Left forelimb (tissue), 1 donor: ENCODE results near the gene G2E3.

Experiments
- DNase-seq: peaks from one replicate; pipeline ENCODE4 v3.0.0-alpha.2; 2018; ENCODE audit warnings: low spot score

The G2E3 gene

DNA sequence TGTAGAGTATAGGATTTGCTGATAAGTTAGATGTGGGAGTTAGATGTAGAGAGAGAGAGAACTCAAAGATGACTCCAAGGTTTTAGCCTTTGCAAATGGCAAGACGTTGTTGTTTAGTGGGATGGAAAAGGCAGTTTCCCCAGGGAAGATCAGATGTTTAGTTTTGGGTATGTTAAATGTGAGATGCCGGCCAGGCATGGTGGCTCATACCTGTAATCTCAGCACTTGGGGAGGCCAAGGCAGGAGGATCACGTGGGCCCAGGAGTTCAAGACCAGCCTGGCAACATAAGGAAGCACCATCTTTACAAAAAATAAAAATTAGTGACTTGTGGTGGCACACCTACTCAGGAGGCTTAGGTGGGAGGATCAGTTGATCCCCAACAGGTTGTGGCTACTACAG lies 96.7 kb downstream of the G2E3 start:
- no peak for DNase-seq

DNA sequence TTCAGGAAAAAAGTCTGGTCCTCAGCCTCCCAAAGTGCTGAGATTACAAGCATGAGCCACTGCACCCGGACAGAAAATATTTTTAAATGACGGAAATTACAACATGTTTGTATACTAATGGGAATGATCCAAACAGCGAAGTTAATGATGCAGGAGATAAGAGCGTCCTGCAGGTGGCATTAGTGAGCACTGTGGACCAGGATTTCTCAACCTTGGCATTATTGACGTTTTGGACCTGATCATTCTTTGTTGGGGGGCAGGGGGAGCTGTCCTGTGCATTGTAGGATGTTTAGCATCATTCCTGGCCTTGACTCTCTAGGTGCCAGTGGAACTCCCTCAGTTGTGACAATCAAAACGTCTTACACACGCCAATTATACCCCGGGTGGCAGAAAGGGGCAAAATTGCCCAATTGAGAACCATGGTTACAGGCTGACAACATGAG lies 97.3 kb downstream of the G2E3 start:
- DNase-seq: no peak

DNA sequence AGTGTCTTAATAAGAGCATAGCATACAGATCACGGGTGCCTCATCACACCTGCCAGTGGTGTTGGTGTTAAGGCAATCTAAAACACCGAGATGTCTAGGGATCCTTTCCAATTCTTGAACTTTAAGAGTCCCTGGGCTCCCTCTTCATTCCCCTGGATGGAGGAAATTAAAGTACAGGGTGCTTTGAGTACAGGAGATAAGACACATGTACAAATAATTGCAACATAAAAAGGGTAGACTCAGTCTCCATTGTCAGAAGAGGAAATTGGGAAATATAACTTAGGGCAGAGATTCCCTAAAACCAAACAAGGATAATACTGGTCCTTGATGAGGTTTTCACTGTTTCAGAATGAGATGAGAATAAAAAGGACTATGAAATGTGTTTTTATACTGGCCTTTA lies 98.1 kb downstream of the G2E3 start:
- DNase-seq: no peak

DNA sequence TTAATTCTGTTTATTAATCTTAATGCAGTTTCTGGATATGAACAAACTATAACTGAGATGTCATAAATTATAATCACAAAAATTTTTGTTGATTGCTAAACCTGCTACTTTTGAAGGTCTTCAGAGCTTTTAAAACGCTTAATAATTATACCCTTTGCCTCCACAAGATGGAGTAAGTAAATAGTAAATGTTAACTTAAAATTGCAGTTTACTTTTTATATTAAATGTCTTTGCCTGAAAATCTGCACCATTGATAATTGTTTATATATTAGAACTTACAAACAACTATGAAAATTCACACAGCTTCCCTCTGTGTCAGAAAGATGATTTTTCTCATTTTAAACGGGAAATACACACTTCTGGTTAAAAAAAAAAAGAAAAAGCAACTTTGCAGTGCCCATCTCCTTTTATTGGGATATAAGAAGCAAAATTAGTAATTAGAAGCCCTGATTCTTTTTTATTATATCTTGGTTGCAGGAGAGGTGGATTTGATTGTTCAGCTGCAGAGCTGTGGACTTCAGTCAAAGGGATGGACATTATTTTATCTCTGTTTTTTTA lies 98.7 kb downstream of the G2E3 start:
- no peak for DNase-seq

DNA sequence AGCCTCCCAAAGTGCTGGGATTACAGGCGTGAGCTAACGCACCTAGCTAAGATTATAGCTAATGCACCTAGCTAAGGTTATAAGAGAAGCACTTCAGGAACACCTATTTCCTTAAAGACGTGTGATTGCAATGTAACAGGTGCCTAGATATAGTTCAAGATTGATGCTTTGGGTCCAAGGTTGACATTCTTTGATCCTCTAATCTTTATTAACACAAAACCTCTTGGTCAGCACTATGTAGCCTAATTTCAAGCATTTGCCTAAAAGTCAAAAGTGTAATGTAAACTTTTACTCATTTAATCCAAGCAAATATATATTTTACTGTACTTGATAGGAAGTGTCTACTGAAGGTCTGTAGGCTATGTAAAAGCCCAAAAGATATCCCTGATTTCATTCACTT lies 99.7 kb downstream of the G2E3 start:
- no peak for DNase-seq

DNA sequence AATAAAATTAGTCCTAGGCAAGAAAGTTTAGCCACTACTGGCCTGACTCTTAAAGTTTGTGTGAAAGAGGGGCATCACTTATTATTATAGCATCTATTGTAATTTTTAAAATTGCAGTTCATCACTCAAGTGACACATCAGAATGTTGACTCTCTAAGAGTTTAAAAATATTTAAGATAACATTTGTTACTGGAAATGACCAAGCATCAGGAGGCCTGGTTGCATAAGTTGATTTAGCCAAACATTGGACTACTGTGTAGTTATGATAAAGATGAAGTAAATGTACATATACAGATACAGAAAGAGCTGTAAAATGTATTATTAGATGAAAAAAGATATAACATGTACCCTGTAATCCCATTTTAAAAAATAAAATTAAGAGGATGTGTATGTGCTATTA lies 110.6 kb downstream of the G2E3 start:
- no peak for DNase-seq
